IPS DF 19.7 (cell line): ENCODE measurements around the gene GPANK1.

ENCODE experiments used
- DNase-seq: peaks from one replicate; pipeline ENCODE4 v3.0.0-alpha.2; 2013; ENCODE audit warnings: low read depth, low spot score

Gene GPANK1

GRCh38 chr6:31691078-31691463, 26.3 kb upstream of the GPANK1 start:
- no peak for DNase-seq

GRCh38 chr6:31690231-31691077, 25.7 kb upstream of the GPANK1 start:
- no peak for DNase-seq

GRCh38 chr6:31689249-31690110, 24.7 kb upstream of the GPANK1 start:
- no peak for DNase-seq

- DNase-seq: no peak
Measured at GRCh38 chr6:31687860-31688693, 23.3 kb upstream of the GPANK1 start.

GRCh38 chr6:31687321-31687720, 22.5 kb upstream of the GPANK1 start:
- DNase-seq: no peak

- no peak for DNase-seq
Measured at GRCh38 chr6:31686483-31686882, 21.7 kb upstream of the GPANK1 start.

GRCh38 chr6:31683591-31683990, 18.8 kb upstream of the GPANK1 start:
- no peak for DNase-seq

GRCh38 chr6:31681135-31681671, 16.4 kb upstream of the GPANK1 start:
- DNase-seq: no peak

- no peak for DNase-seq
Measured at GRCh38 chr6:31680226-31681134, 15.7 kb upstream of the GPANK1 start, which contains the start of gene LY6G5C. Gene LY6G5C (minus strand): TSS chr6:31681067. CDS start chr6:31680373, 694 bp downstream.

GRCh38 chr6:31677955-31678354, 13.2 kb upstream of the GPANK1 start:
- no peak for DNase-seq

GRCh38 chr6:31676904-31677303, 12.1 kb upstream of the GPANK1 start:
- DNase-seq: no peak

GRCh38 chr6:31676322-31676903, 11.6 kb upstream of the GPANK1 start:
- DNase-seq: no peak

GRCh38 chr6:31669676-31670075, 4.9 kb upstream of the GPANK1 start, which contains the start of gene LY6G5B:
Gene LY6G5B (plus strand): TSS chr6:31669976. CDS start chr6:31670951, 975 bp downstream.
- no peak for DNase-seq

- no peak for DNase-seq
Measured at GRCh38 chr6:31666337-31666965, 1.7 kb upstream of the GPANK1 start.

- peak; percentile 94 for DNase-seq
Measured at GRCh38 chr6:31665501-31666336, 922 bp upstream of the GPANK1 start, which contains the start of gene CSNK2B. Gene CSNK2B (plus strand): TSS chr6:31666080. CDS start chr6:31666832, 752 bp downstream.

GRCh38 chr6:31663961-31664789, 622 bp downstream of the GPANK1 start:
- no peak for DNase-seq
